Stimulated activated CD4-positive, alpha-beta T cell treated with anti-CD3 and anti-CD28 coated beads, TNF-alpha, amount 100 ng/mL, for 24 hours (primary cell): ENCODE data around the gene SNX6.
"Not testable (repeated sequence)": the region's sequence is repeated elsewhere in the genome, so short reads cannot be mapped to it uniquely, and the experiment has no call there.

Source experiments
- DNase-seq, 3 experiments: peaks; one replicate each; pipeline ENCODE4 v3.0.0-alpha.2; 2020; ENCODE audit warnings: low read depth in 3 of 3

Gene SNX6

GRCh38 chr14:34521071-34521470, 108.9 kb downstream of the SNX6 start:
- DNase-seq: not testable (repeated sequence)

- DNase-seq: not testable (repeated sequence)
Measured at GRCh38 chr14:34520304-34520970, 109.5 kb downstream of the SNX6 start.
